HG02610 (cell line): Measurements from ENCODE around the gene FCHSD1.

Source experiments
- ATAC-seq: cut with Tn5 transposase; IDR thresholded peaks from one replicate; pipeline ENCODE4 v1.9.1; 2021; ENCODE audit warnings: mild to moderate bottlenecking, moderate library complexity; ENCODE audit not compliant: unreplicated experiment

FCHSD1 gene

GRCh38 chr5:141650851-141651727 is at the start of gene FCHSD1:
FCHSD1 (minus strand) TSS chr5:141651418; CDS start chr5:141651368, 50 bp downstream.
- ATAC-seq: peak; percentile 96

DNA sequence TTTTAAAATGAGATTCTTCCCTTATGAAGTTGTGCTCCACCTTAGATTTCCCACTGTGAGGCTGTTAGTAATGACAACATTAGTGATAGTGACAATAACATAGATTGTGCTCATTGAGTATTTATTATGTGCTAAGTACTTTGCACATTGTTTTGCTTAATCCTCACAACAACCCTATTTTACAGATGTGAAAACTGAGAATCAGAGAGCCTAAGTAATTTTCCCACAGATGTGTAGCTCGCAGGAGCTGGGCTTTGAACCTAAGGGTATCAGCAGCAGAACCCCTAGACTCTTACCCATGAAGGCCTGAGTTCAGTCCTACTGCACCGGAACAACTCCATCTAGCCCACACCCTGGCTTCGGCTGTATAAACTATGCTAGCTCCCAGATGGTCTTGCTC is 46.4 kb upstream of the FCHSD1 start:
- no peak for ATAC-seq

DNA sequence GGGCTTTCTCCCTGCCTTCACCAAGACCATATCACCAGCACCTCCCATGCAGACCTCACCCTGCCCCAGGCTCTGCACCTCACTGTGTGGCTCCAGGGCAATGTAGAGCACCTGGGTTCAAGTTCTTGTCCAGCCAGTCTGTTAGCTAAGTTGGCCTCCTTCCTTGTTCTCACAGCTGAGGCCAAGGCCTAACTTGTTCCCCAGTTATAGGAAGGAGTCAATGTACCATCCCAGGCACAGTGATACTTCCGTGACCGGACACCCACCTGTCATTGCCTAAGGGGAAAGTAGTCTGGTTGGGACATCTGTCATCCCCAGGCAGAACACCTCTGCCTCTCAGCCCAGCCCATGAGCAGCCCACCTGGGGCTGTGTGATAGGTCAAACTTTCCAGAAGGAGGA is 45.2 kb upstream of the FCHSD1 start:
- ATAC-seq: no peak

- no peak for ATAC-seq
Observed at GRCh38 chr5:141695627-141696215, 44.5 kb upstream of the FCHSD1 start.

GRCh38 chr5:141694479-141694878 is 43.3 kb upstream of the FCHSD1 start:
- ATAC-seq: no peak

- ATAC-seq: no peak
Observed at GRCh38 chr5:141692919-141693725, 41.9 kb upstream of the FCHSD1 start.

GRCh38 chr5:141692533-141692888 is 41.3 kb upstream of the FCHSD1 start:
- ATAC-seq: no peak

DNA sequence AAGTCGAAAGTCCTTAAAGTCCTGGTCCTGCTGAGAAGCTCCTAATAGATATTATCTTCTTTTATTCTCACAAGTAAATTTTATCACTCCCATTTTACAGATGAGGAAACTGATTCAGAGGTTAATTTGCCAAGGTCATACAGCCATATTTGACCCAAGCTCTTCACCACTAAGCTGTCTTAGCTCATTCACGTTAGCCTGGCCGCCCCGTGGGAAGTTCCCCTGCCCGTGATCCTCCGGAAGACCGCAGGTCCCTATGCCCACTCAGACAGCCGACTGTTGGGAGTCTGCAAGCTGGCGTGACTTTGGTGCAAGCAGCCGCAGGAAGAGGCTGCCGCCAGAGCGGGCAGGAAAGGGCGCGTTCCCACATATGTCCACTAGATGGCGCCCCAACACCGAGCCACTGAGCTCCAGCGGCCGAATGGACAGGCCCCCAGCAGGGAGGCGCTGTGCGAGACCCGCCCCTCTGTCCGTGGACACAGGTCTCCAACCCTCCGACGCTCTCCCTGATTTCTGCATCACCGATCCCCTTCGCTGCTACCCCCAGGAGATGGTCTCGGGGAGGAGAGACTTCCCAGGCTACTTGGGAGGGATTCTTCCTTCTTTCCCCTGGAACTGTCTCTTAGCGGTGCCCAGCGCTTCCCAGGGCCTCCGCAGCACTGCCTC is 40.8 kb upstream of the FCHSD1 start:
- ATAC-seq: peak; percentile 85

GRCh38 chr5:141691286-141691866 is 40.2 kb upstream of the FCHSD1 start:
- no peak for ATAC-seq

DNA sequence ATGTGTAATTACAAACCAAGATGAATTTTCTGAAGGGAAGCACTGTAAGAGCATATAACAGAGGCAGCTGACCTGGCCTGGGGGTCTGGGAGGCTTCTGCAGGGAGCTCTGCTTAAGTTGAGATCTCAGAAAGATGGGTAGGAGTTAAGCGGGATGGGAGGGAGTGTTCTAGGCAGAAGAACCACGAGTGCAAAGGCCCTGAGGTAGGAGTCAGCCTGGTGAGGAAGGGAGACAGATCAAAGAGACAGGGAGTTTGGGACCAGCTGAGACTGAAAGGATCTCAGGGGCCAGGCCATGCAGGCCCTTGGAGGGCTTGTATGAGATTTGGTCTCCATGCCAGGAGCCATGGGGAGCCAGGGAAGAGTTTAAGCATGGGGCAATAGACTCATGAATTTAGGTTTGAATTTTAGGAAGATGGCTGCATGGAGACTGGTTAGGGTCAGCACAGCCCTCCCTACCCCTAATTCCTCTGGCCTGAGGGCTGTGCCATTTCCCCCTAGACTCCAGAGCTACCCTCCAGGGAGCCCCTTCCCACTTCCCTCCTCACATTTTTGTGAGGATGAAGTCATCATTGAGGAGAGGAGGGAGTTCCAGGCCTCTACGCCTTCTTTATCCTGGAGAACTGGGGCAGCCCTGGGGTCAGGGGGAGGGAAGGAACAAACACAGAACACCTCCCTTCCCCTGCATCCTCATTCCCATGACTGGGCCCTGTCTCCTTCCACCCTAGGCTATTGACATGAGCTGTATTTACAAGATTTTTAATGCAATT is 35.6 kb upstream of the FCHSD1 start:
- no peak for ATAC-seq

- no peak for ATAC-seq
Observed at GRCh38 chr5:141685591-141685990, 34.4 kb upstream of the FCHSD1 start.

GRCh38 chr5:141683596-141684141 is 32.5 kb upstream of the FCHSD1 start:
- no peak for ATAC-seq

GRCh38 chr5:141681695-141682641 is 30.8 kb upstream of the FCHSD1 start, which contains the start of gene ARAP3:
ARAP3 (minus strand) TSS chr5:141682230; CDS start chr5:141680486, 1,744 bp downstream.
- ATAC-seq: no peak

DNA sequence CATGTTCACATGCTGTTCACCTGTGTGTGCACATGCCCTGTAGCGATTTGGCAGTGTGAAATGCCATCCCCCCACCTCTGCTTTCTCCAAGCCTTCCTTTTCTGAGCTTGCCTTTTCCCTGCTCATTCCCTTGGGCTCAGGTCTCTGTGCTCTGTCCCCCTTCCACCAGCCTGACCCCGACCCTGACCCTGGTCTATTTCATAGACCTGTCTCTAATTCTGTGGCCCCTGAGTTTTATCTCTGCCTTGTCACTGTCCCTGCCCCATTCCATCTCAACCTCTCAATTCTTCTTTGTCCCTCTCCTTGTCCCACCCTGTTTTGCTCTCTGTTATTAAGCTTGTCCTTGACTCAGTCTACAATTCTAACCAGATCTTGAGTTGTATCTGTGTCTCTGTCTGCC is 30.1 kb upstream of the FCHSD1 start:
- ATAC-seq: no peak

DNA sequence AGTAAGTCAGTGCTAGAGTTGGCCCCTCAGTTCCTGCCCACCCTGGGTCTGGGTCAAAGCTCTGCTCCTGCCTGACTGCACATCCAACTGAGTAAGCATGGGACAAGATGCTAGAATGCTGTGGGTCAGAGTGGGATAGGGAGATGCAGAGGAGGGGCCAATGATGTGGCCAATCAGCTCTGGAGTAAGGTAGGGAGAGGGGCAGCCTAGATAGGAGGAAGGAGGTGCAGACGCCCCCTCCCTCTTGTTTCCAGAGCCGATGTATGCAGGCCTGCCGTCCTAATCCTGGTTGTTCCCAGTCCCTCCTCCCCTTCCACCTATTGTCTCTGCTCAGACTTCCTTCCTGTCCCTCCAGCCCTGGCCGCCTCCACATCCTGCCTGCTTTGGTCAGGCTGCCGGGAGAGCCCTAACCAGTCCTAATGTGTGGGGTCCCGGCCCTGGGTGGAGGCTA is 29.6 kb upstream of the FCHSD1 start:
- no peak for ATAC-seq

DNA sequence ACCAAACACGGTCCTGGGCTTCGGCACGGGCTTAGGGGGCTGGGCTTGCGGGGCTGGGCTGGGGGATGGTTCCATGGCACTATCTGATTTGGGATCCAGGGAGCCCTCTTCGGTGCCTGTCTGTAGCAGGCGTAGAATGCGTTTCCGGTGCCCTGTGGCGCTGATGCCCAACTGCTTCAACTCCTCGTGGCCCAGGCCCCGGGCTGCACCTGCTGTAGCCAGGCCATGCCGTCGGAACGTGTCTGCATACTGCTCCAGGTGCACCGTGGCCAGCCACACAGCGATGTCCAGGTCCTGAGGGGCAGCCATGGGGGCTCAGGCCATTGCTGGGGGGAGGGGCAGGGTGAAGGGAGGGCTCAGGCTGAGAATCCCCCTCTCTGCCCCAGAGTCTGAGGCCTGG is 29.0 kb upstream of the FCHSD1 start:
- no peak for ATAC-seq

DNA sequence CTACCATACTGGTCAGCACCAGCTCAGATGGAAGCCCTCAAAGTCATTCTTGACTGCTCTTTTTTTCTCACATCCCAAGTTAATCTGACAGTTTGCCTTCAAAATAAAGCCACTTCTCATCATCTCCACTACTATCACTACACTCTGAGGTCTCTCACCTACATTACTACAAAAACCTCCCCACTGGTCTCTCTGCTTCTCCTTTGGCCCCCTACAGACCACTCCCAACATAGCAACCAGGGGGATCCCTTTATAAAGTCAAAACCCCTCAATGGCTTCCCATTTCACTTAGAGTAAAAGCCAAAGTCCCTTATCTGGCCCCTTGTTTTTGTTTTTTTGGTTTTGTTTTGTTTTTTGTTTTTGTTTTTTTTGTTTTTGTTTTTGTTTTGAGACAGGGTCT is 26.2 kb upstream of the FCHSD1 start:
- no peak for ATAC-seq

DNA sequence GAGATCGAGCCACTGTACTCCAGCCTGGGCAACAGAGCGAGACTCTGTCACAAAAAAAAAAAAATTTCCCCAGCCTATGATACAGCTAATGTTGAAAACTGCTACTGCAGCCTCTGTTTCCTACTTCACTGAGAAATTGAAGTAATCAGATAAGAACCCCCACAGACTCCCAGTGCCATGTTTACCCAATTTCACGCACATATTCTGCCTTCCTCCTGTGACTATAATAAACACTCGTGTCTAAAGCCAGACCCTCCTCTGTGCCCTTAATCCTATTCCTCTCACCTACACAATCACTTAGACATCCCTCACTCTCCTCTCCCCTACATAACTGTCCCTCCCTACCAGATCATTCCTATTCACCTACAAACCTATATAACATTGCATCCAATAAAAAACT is 24.5 kb upstream of the FCHSD1 start:
- no peak for ATAC-seq
